H1 (cell line): ENCODE results near the gene CSDE1. TPM values are rescaled to one million over a fixed set of nuclear protein-coding genes. Genes with fewer than 3 reads are reported as not detected.

Experiments used
- CTCF ChIA-PET: fragments of 300-600 bp; sonication (Branson Sonifier 250); formaldehyde crosslinking; loops from one replicate; lab custom pipeline; 2021; ENCODE audit not compliant: partially characterized antibody; lab: Charles Lee
- POLR2A ChIA-PET: fragments of 300-600 bp; sonication (Branson Sonifier 250); formaldehyde crosslinking; loops from one replicate; lab custom pipeline; 2021; ENCODE audit warnings: inconsistent platforms; ENCODE audit not compliant: partially characterized antibody; lab: Charles Lee
- DNase-seq, 2 experiments: peaks; one replicate each; pipeline versions ENCODE4 v3.0.0 to v3.0.0-alpha.2; 2010 to 2022; ENCODE audit warnings: low spot score in 2 of 2, low read depth in 1 of 2, mixed read lengths in 1 of 2
- FAIRE-seq: peaks from 2 replicates; lab custom pipeline; 2011; peaks lifted over from hg19 to GRCh38; lab: Jason Lieb, UNC
- H2AFZ ChIP-seq: 2 replicates; pipeline ENCODE4 v1.8.1; 2012; ENCODE audit warnings: low read length, inconsistent platforms
- H2AK5ac ChIP-seq: 2 replicates; pipeline ENCODE4 v1.6.1; 2013; ENCODE audit warnings: low read depth, low read length
- H2BK120ac ChIP-seq: replicated peaks from 2 replicates; pipeline ENCODE3; 2013; ENCODE audit warnings: low read depth, low read length, inconsistent platforms
- H2BK12ac ChIP-seq: 2 replicates; pipeline ENCODE4 v1.6.1; 2013; ENCODE audit warnings: low read depth, low read length
- H2BK15ac ChIP-seq: 2 replicates; pipeline ENCODE4 v1.6.1; 2013; ENCODE audit warnings: low read length
- H2BK20ac ChIP-seq: 2 replicates; pipeline ENCODE4 v1.6.1; 2013; ENCODE audit warnings: low read length
- H2BK5ac ChIP-seq: 2 replicates; pipeline ENCODE4 v1.6.1; 2013; ENCODE audit warnings: low read depth, low read length
- H3K14ac ChIP-seq: 2 replicates; pipeline ENCODE4 v1.6.1; 2013; ENCODE audit warnings: inconsistent platforms; ENCODE audit not compliant: insufficient read length
- H3K18ac ChIP-seq: 2 replicates; pipeline ENCODE4 v1.6.1; 2013; ENCODE audit warnings: low read length; ENCODE audit errors: extremely low read depth
- H3K23ac ChIP-seq: 2 replicates; pipeline ENCODE4 v1.6.1; 2013; ENCODE audit warnings: inconsistent platforms; ENCODE audit not compliant: insufficient read length
- H3K23me2 ChIP-seq: 2 replicates; pipeline ENCODE4 v1.6.1; 2013; ENCODE audit warnings: low read depth, low read length
- H3K27ac ChIP-seq: 2 replicates; pipeline ENCODE4 v1.6.1; 2011; ENCODE audit warnings: low read depth, low read length, inconsistent platforms
- H3K27me3 ChIP-seq, 4 experiments: replicated peaks in 1 of 4; 1 replicate in 1 of 4; 2 replicates in 3 of 4; pipeline versions ENCODE4 v1.6.1 to v1.8.1; 2011 to 2013; ENCODE audit warnings: low read length in 3 of 4, mild to moderate bottlenecking in 3 of 4, inconsistent platforms in 2 of 4, mixed read lengths in 2 of 4, moderate library complexity in 1 of 4; ENCODE audit not compliant: control insufficient read depth in 3 of 4, insufficient read depth in 3 of 4; ENCODE audit errors: extremely low read depth in 1 of 4
- H3K36me3 ChIP-seq, 4 experiments: 2 replicates each; pipeline versions ENCODE4 v1.6.1 to v1.8.1; 2011 to 2013; ENCODE audit warnings: mild to moderate bottlenecking in 4 of 4, low read length in 3 of 4, moderate library complexity in 2 of 4, control low read depth in 1 of 4, inconsistent platforms in 1 of 4; ENCODE audit not compliant: insufficient read depth in 4 of 4, control insufficient read depth in 2 of 4
- H3K4ac ChIP-seq: replicated peaks from 2 replicates; pipeline ENCODE3; 2013; ENCODE audit warnings: low read length, low read depth, mixed read lengths, inconsistent platforms; ENCODE audit not compliant: insufficient read length
- H3K4me1 ChIP-seq, 4 experiments: replicated peaks in 1 of 4; 1 replicate in 1 of 4; 2 replicates in 3 of 4; pipeline versions ENCODE4 v1.6.1 to v1.8.1; 2011 to 2013; ENCODE audit warnings: low read length in 3 of 4, inconsistent platforms in 2 of 4, mixed read lengths in 1 of 4; ENCODE audit not compliant: insufficient read depth in 4 of 4, control insufficient read depth in 3 of 4
- H3K4me2 ChIP-seq, 2 experiments: 2 replicates each; pipeline versions ENCODE4 v1.6.1 to v1.8.1; 2011 to 2013; ENCODE audit warnings: low read depth in 2 of 2, low read length in 2 of 2, control low read depth in 1 of 2, inconsistent platforms in 1 of 2, mild to moderate bottlenecking in 1 of 2; ENCODE audit not compliant: insufficient read depth in 1 of 2
- H3K4me3 ChIP-seq, 4 experiments: fragments of 200-600, 300-600 bp in 1 of 4; sonication (generic), shearing (Covaris generic), sonication (Bioruptor Twin) in 1 of 4; 2 replicates each; pipeline versions ENCODE4 v1.5.1 to v1.8.1; 2011 to 2016; ENCODE audit warnings: low read length in 4 of 4, low read depth in 3 of 4, control low read depth in 2 of 4, inconsistent platforms in 2 of 4, mild to moderate bottlenecking in 2 of 4, mixed read lengths in 1 of 4, moderate library complexity in 1 of 4; ENCODE audit not compliant: insufficient read depth in 2 of 4; ENCODE audit errors: extremely low read depth in 1 of 4
- H3K56ac ChIP-seq: replicated peaks from 2 replicates; pipeline ENCODE3; 2013; ENCODE audit warnings: low read depth, mild to moderate bottlenecking, mixed read lengths, low read length, inconsistent platforms; ENCODE audit not compliant: insufficient read length
- H3K79me1 ChIP-seq: 2 replicates; pipeline ENCODE4 v1.6.1; 2013; ENCODE audit warnings: low read depth, low read length, control low read depth
- H3K79me2 ChIP-seq, 2 experiments: 2 replicates each; pipeline versions ENCODE4 v1.6.1 to v1.8.1; 2012 to 2013; ENCODE audit warnings: low read length in 2 of 2, mild to moderate bottlenecking in 2 of 2, inconsistent platforms in 1 of 2; ENCODE audit not compliant: insufficient read depth in 2 of 2, control insufficient read depth in 1 of 2
- H3K9ac ChIP-seq, 4 experiments: replicated peaks in 1 of 4; 1 replicate in 1 of 4; 2 replicates in 3 of 4; pipeline versions ENCODE4 v1.6.1 to v1.8.1; 2011 to 2013; ENCODE audit warnings: low read depth in 3 of 4, low read length in 3 of 4, control low read depth in 2 of 4, mild to moderate bottlenecking in 2 of 4, moderate library complexity in 2 of 4, inconsistent platforms in 1 of 4; ENCODE audit errors: extremely low read depth in 1 of 4
- H3K9me3 ChIP-seq, 2 experiments: 2 replicates each; pipeline versions ENCODE4 v1.6.1 to v1.8.1; 2012 to 2013; ENCODE audit warnings: mild to moderate bottlenecking in 2 of 2, moderate library complexity in 2 of 2, control low read depth in 1 of 2, inconsistent platforms in 1 of 2, low read depth in 1 of 2, low read length in 1 of 2, mixed read lengths in 1 of 2; ENCODE audit not compliant: insufficient read depth in 2 of 2
- H4K20me1 ChIP-seq, 2 experiments: replicated peaks in 1 of 2; 2 replicates each; pipeline versions ENCODE3 to v1.8.1; 2011 to 2013; ENCODE audit warnings: inconsistent platforms in 2 of 2, low read length in 2 of 2, mild to moderate bottlenecking in 1 of 2; ENCODE audit not compliant: insufficient read depth in 2 of 2, control insufficient read depth in 1 of 2
- H4K5ac ChIP-seq: 2 replicates; pipeline ENCODE4 v1.6.1; 2013; ENCODE audit warnings: low read length, low read depth, mixed read lengths, inconsistent platforms; ENCODE audit not compliant: insufficient read length
- H4K8ac ChIP-seq: 2 replicates; pipeline ENCODE4 v1.8.0; 2013; ENCODE audit warnings: mild to moderate bottlenecking, moderate library complexity, low read length, inconsistent platforms; ENCODE audit not compliant: insufficient read depth; ENCODE audit errors: extremely low read depth
- H4K91ac ChIP-seq: replicated peaks from 2 replicates; pipeline ENCODE3; 2013; ENCODE audit warnings: low read length, mixed read lengths, inconsistent platforms; ENCODE audit not compliant: insufficient read length
- CBX8 ChIP-seq: fragments of 300-800, 300-1000 bp; sonication (generic); IDR thresholded peaks from 2 replicates; pipeline ENCODE4 v1.7.1; 2016; ENCODE audit warnings: low read depth, low read length, borderline replicate concordance
- CEBPB ChIP-seq: IDR thresholded peaks from 2 replicates; pipeline ENCODE4 v1.6.1; 2012; ENCODE audit warnings: low read depth, low read length
- EGR1 ChIP-seq: IDR thresholded peaks from 2 replicates; pipeline ENCODE4 v1.6.1; 2011; ENCODE audit warnings: low read depth, low read length, borderline replicate concordance
- EP300 ChIP-seq, 2 experiments: IDR thresholded peaks; 1 replicate in 1 of 2; 2 replicates in 1 of 2; pipeline ENCODE4 v1.6.1; 2011 to 2012; ENCODE audit warnings: low read depth in 2 of 2, low read length in 2 of 2, mild to moderate bottlenecking in 2 of 2, borderline replicate concordance in 1 of 2, inconsistent platforms in 1 of 2, moderate library complexity in 1 of 2
- HDAC6 ChIP-seq: IDR thresholded peaks from one replicate; pipeline ENCODE4 v1.7.1; 2012; ENCODE audit warnings: low read depth, mild to moderate bottlenecking, inconsistent platforms, low read length, moderate library complexity
- JUN ChIP-seq: IDR thresholded peaks from 2 replicates; pipeline ENCODE4 v1.6.1; 2011; ENCODE audit warnings: low read depth, mild to moderate bottlenecking, improper control_type of control experiment, low read length
- JUND ChIP-seq: IDR thresholded peaks from 2 replicates; pipeline ENCODE4 v1.6.1; 2011; ENCODE audit warnings: mild to moderate bottlenecking, improper control_type of control experiment, low read length
- MAFK ChIP-seq: IDR thresholded peaks from 2 replicates; pipeline ENCODE4 v1.6.1; 2012; ENCODE audit warnings: low read depth, mild to moderate bottlenecking, improper control_type of control experiment, low read length
- NRF1 ChIP-seq: IDR thresholded peaks from 2 replicates; pipeline ENCODE4 v1.6.1; 2011; ENCODE audit warnings: mild to moderate bottlenecking, low read depth, low read length, improper control_type of control experiment
- RAD21 ChIP-seq, 2 experiments: IDR thresholded peaks in 1 of 2; conservative IDR thresholded peaks in 1 of 2; 2 replicates each; pipeline ENCODE4 v1.6.1; 2011; ENCODE audit warnings: low read depth in 2 of 2, low read length in 2 of 2, improper control_type of control experiment in 1 of 2, inconsistent platforms in 1 of 2, mild to moderate bottlenecking in 1 of 2, moderate library complexity in 1 of 2
- SAP30 ChIP-seq: fragments of 300-600 bp; sonication (generic); IDR thresholded peaks from 2 replicates; pipeline ENCODE4 v1.7.1; 2012; ENCODE audit warnings: low read length, moderate library complexity, mild to moderate bottlenecking, inconsistent platforms; ENCODE audit not compliant: insufficient read depth, insufficient replicate concordance
- SIN3A ChIP-seq, 2 experiments: IDR thresholded peaks in 1 of 2; conservative IDR thresholded peaks in 1 of 2; 2 replicates each; pipeline ENCODE4 v1.6.1; 2011 to 2012; ENCODE audit warnings: low read length in 2 of 2, improper control_type of control experiment in 1 of 2, low read depth in 1 of 2, mild to moderate bottlenecking in 1 of 2
- SUZ12 ChIP-seq: fragments of 200-600 bp; sonication (generic); IDR thresholded peaks from 2 replicates; pipeline ENCODE4 v1.6.1; 2012; ENCODE audit warnings: mild to moderate bottlenecking, inconsistent platforms, low read length, moderate library complexity, mixed read lengths
- TEAD4 ChIP-seq: IDR thresholded peaks from 2 replicates; pipeline ENCODE4 v1.6.1; 2012; ENCODE audit warnings: low read depth, low read length, inconsistent platforms, mixed read lengths
- WGBS, 2 experiments: shearing (Covaris generic) in 1 of 2; methylation state at CpG; one replicate each; pipeline versions ENCODE4 v1.1.6 to v1.1.7; 2013 to 2015; ENCODE audit warnings: low lambda C conversion rate in 2 of 2, mixed read lengths in 2 of 2, inconsistent platforms in 1 of 2, low coverage in 1 of 2, missing lambda C conversion rate in 1 of 2; ENCODE audit not compliant: insufficient replicate concordance in 2 of 2, insufficient coverage in 1 of 2, insufficient read length in 1 of 2; ENCODE audit errors: extremely low coverage in 1 of 2, missing lambda C conversion rate in 1 of 2; 5-methylcytosine and 5-hydroxymethylcytosine counted together
- polyA plus RNA-seq, 7 experiments: library from polyadenylated mRNA; depleted of rRNA in 3 of 7; stranded (reverse) in 5 of 7; unstranded in 2 of 7; fragments of >200 nt in 5 of 7; fragments of 200-250 nt in 2 of 7; gene quantifications; 1 replicate in 5 of 7; 2 replicates in 1 of 7; 4 replicates in 1 of 7; pipeline versions ENCODE4 v1.2.1 to v1.2.3, GENCODE V29; 2011 to 2013; ENCODE audit warnings: missing spikeins in 2 of 7, mixed read lengths in 2 of 7
- total RNA-seq: library from RNA; stranded (reverse); fragmentation: NEBNext Ultra II Directional; extraction: Animal tissue kit (Norgen Biotek cat#: 25700); gene quantifications from 2 replicates; pipeline ENCODE4 v1.2.1, GENCODE V29; 2021

The CSDE1 gene
- total and polyA plus RNA-seq, 2 of the 8 experiments (the other 6 are each of a cell fraction or from before 2014, with no cell fraction given) = 149 to 635 TPM

GRCh38 chr1:114688526-114688925 lies 69.3 kb downstream of the CSDE1 start:
- H3K4ac ChIP-seq = no peak overlapping the region
- no peaks in the 10 kb centered on the region for H3K36me3 ChIP-seq
- WGBS, 2 experiments = 76% methylated on average over 4 of the region's 4 CpGs; no CpG with 5 or more reads in 1 of the 2 experiments
- no peak overlapping the region for H3K9ac ChIP-seq
- no peak overlapping the region for H3K18ac ChIP-seq
- no peak overlapping the region for H3K23ac ChIP-seq
- H3K56ac ChIP-seq = no peak overlapping the region
- H3K79me2 ChIP-seq = no peaks in the 10 kb centered on the region
- no peaks in the 10 kb centered on the region for H3K23me2 ChIP-seq
- FAIRE-seq (no peak), DNase-seq (no peak)
- H3K4me2 ChIP-seq = no peak overlapping the region
- H3K4me1 ChIP-seq = no peaks in the 10 kb centered on the region
- H3K27me3 ChIP-seq = no peaks in the 10 kb centered on the region; a peak in 1 of 7 replicates
- no peaks in the 10 kb centered on the region for H4K20me1 ChIP-seq
- ChIA-PET CTCF (no interaction called here), POLR2A (interaction anchor here (1.4 kb wide), 1 partner anchor 29 kb away, joined by 3 read pairs; no protein-coding TSS in a partner anchor)
- H3K4me3 ChIP-seq = no peak overlapping the region
- H2BK15ac ChIP-seq = no peak overlapping the region
- H2AK5ac ChIP-seq = no peak overlapping the region
- no peak overlapping the region for H4K91ac ChIP-seq
- H4K8ac ChIP-seq = no peak overlapping the region
- H3K14ac ChIP-seq = no peak overlapping the region
- no peaks in the 10 kb centered on the region for H3K79me1 ChIP-seq
- H2BK12ac ChIP-seq = no peak overlapping the region
- H2AFZ ChIP-seq = no peak overlapping the region
- no peaks in the 10 kb centered on the region for H3K9me3 ChIP-seq
- no peak overlapping the region for H2BK5ac ChIP-seq
- no peak overlapping the region for H2BK120ac ChIP-seq
- H3K27ac ChIP-seq = no peak overlapping the region; the same call in 1 of the 2 replicates
- no peak overlapping the region for H4K5ac ChIP-seq
- H2BK20ac ChIP-seq = no peak overlapping the region
- TF ChIP-seq EGR1 = no peak
- no peak for TF ChIP-seq JUN
- TF ChIP-seq JUND = no peak
- TF ChIP-seq SUZ12 = no peak
- no peak for TF ChIP-seq CEBPB
- TF ChIP-seq RAD21 (IDR thresholded peaks at IDR 0.05 in 1 of 2, conservative IDR thresholded peaks at IDR 0.05 in 1 of 2; ENCODE audit: low read depth in 2 of 2, low read length in 2 of 2) = no peak
- TF ChIP-seq MAFK = no peak
- no peak for TF ChIP-seq SAP30
- no peak for TF ChIP-seq SIN3A (conservative IDR thresholded peaks at IDR 0.05 in 1 of 2, IDR thresholded peaks at IDR 0.05 in 1 of 2; ENCODE audit: low read depth in 1 of 2, low read length in 2 of 2)
- TF ChIP-seq CBX8 = no peak
- no peak for TF ChIP-seq EP300 (IDR thresholded peaks at IDR 0.05; ENCODE audit: borderline replicate concordance in 1 of 2, low read depth in 2 of 2, low read length in 2 of 2)
- TF ChIP-seq HDAC6 = no peak
- no peak for TF ChIP-seq NRF1
- TF ChIP-seq TEAD4 = no peak
